SU-DHL-6 (cell line): ENCODE data around the gene C2CD3.

Experiments
- EZH2phosphoT487 ChIP-seq: fragments of 200-600 bp; sonication (generic), shearing (Covaris generic); conservative IDR thresholded peaks from 2 replicates; pipeline ENCODE4 v1.6.1; 2018; ENCODE audit warnings: mild to moderate bottlenecking, antibody characterized with exemption, low read length, moderate library complexity, mixed read lengths
- TF ChIP-seq, protein P1 (sequence below): fragments of 200-600 bp; sonication (generic); IDR thresholded peaks from one replicate; pipeline ENCODE4 v1.5.1; 2017; ENCODE audit warnings: antibody characterized with exemption, mild to moderate bottlenecking, low read length, moderate library complexity; ENCODE audit not compliant: insufficient read depth, poor library complexity, severe bottlenecking

DNA sequence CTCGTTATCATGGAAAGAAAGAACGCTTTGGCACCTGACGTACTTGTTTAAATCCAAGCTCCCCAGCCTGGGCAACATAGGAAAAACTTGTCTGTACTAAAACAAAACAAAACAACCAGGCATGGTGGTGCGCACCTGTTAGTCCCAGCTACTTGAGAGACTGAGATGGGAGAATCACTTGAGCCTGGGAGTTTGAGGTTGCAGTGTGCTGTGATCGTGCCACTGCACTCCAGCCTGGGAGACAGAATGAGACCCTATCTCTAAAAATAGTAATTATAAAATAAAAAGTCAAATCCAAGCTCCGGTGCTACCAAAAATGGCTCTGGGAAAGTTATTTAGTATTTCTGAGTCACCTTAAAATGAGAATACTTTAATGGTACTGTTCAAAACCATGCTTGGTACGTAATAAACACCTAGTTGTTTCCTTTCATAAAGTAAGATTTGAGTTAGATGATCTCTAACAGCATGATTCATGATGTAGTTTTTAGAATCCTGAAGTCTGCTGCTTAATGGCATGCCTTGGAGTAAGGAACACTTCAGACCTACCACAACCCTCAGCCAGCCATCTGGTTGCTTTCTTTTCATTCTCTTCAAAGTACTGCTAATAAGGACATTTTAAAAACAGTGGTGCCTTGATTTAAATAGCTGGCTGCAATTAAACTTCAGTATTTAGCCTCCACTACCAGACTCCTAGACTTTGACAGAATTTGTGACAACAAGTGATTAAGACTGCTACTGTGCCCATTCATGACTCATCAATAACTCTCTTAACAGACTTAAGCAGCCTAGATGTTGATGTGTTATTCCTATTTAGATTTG, 8.6 kb upstream of the C2CD3 start:
- TF ChIP-seq, protein P1, sequence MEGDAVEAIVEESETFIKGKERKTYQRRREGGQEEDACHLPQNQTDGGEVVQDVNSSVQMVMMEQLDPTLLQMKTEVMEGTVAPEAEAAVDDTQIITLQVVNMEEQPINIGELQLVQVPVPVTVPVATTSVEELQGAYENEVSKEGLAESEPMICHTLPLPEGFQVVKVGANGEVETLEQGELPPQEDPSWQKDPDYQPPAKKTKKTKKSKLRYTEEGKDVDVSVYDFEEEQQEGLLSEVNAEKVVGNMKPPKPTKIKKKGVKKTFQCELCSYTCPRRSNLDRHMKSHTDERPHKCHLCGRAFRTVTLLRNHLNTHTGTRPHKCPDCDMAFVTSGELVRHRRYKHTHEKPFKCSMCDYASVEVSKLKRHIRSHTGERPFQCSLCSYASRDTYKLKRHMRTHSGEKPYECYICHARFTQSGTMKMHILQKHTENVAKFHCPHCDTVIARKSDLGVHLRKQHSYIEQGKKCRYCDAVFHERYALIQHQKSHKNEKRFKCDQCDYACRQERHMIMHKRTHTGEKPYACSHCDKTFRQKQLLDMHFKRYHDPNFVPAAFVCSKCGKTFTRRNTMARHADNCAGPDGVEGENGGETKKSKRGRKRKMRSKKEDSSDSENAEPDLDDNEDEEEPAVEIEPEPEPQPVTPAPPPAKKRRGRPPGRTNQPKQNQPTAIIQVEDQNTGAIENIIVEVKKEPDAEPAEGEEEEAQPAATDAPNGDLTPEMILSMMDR: no peak
- no peak for TF ChIP-seq EZH2phosphoT487
